B cell (primary cell): ENCODE measurements around the gene AFG3L2. TPM values are rescaled to one million over a fixed set of nuclear protein-coding genes. Genes with fewer than 3 reads are reported as not detected.

Source experiments
- ATAC-seq: fragments of 200-7000 bp; cut with Tn5 transposase; one replicate; pipeline ENCODE4 v1.10.0; 2021; ENCODE audit warnings: low read depth, mild to moderate bottlenecking, moderate number of reproducible peaks, moderate library complexity
- CTCF ChIA-PET: fragments of 350-600 bp; sonication (Branson Sonifier 250); formaldehyde crosslinking; loops from one replicate; lab custom pipeline; 2021; ENCODE audit warnings: antibody characterized with exemption, inconsistent platforms; lab: Charles Lee
- POLR2A ChIA-PET: fragments of 350-600 bp; sonication (Branson Sonifier 250); formaldehyde crosslinking; loops from one replicate; lab custom pipeline; 2021; ENCODE audit warnings: antibody characterized with exemption; lab: Charles Lee
- DNase-seq: peaks from one replicate; pipeline ENCODE4 v3.0.0; 2013
- H2AFZ ChIP-seq: 2 replicates; pipeline ENCODE4 v1.6.1; 2012; ENCODE audit warnings: mild to moderate bottlenecking, low read depth, low read length; ENCODE audit not compliant: insufficient read depth, poor library complexity, severe bottlenecking
- H3K27ac ChIP-seq, 2 donors: 1 replicate in 1 of 2; 2 replicates in 1 of 2; pipeline ENCODE4 v1.5.1; 2012 to 2013; ENCODE audit warnings: low read length in 2 of 2, mild to moderate bottlenecking in 2 of 2, moderate library complexity in 1 of 2
- H3K27me3 ChIP-seq, 4 experiments: fragments of 200-600 bp in 1 of 4; sonication (generic) in 1 of 4; replicated peaks in 1 of 4; 1 replicate in 2 of 4; 2 replicates in 2 of 4; pipeline versions ENCODE4 v1.6.1 to v1.7.0; 2013 to 2016; ENCODE audit warnings: low read length in 3 of 4, mild to moderate bottlenecking in 2 of 4, mixed read lengths in 1 of 4, moderate library complexity in 1 of 4; ENCODE audit not compliant: insufficient read depth in 4 of 4, control insufficient read depth in 3 of 4; ENCODE audit errors: control extremely low read depth in 1 of 4
- H3K36me3 ChIP-seq, 2 experiments: replicated peaks in 1 of 2; 1 replicate in 1 of 2; 2 replicates in 1 of 2; pipeline versions ENCODE4 v1.6.1 to v1.7.1; 2013; ENCODE audit warnings: low read length in 1 of 2; ENCODE audit not compliant: insufficient read depth in 2 of 2, control insufficient read depth in 1 of 2; ENCODE audit errors: control extremely low read depth in 1 of 2, extremely low read depth in 1 of 2
- H3K4me1 ChIP-seq, 2 donors: fragments of 200-600 bp in 1 of 2; sonication (generic) in 1 of 2; 1 replicate in 1 of 2; 2 replicates in 1 of 2; pipeline versions ENCODE4 v1.5.1 to v1.6.1; 2013 to 2017; ENCODE audit warnings: low read length in 2 of 2; ENCODE audit not compliant: control insufficient read depth in 2 of 2, insufficient read depth in 2 of 2
- H3K4me2 ChIP-seq: replicated peaks from 2 replicates; pipeline ENCODE3; 2012; ENCODE audit warnings: mild to moderate bottlenecking, low read depth, low read length; ENCODE audit not compliant: poor library complexity, severe bottlenecking
- H3K4me3 ChIP-seq, 5 experiments: fragments of 200-600 bp in 1 of 5; sonication (generic) in 1 of 5; 1 replicate in 3 of 5; 2 replicates in 2 of 5; pipeline versions ENCODE4 v1.5.1 to v1.7.0; 2011 to 2016; ENCODE audit warnings: low read length in 4 of 5, mild to moderate bottlenecking in 4 of 5, low read depth in 2 of 5, control low read depth in 1 of 5, moderate library complexity in 1 of 5; ENCODE audit not compliant: insufficient read depth in 1 of 5; ENCODE audit errors: control extremely low read depth in 1 of 5, extremely low read depth in 1 of 5
- H3K79me2 ChIP-seq: fragments of 200-600 bp; sonication (generic); one replicate; pipeline ENCODE4 v1.6.0; 2016; ENCODE audit warnings: low read length; ENCODE audit not compliant: control insufficient read depth, insufficient read depth
- H3K9ac ChIP-seq: fragments of 200-600 bp; sonication (generic); 2 replicates; pipeline ENCODE4 v1.6.1; 2017; ENCODE audit warnings: mild to moderate bottlenecking, low read length, moderate library complexity
- H3K9me3 ChIP-seq, 3 donors: one replicate each; pipeline versions ENCODE4 v1.6.1 to v1.7.1; 2013; ENCODE audit warnings: low read length in 2 of 3; ENCODE audit not compliant: control insufficient read depth in 2 of 3, insufficient read depth in 1 of 3; ENCODE audit errors: control extremely low read depth in 1 of 3
- H4K20me1 ChIP-seq: 2 replicates; pipeline ENCODE4 v1.6.0; 2012; ENCODE audit warnings: mild to moderate bottlenecking, low read length; ENCODE audit not compliant: insufficient read depth, control insufficient read depth, poor library complexity, severe bottlenecking
- H3K27ac Mint-ChIP-seq: one replicate; pipeline ENCODE4 v1.8.0; 2021; ENCODE audit warnings: mixed read lengths
- H3K27me3 Mint-ChIP-seq: one replicate; pipeline ENCODE4 v1.8.0; 2021; ENCODE audit warnings: mixed read lengths
- H3K4me1 Mint-ChIP-seq: one replicate; pipeline ENCODE4 v1.8.0; 2021; ENCODE audit warnings: mixed read lengths
- H3K4me3 Mint-ChIP-seq: one replicate; pipeline ENCODE4 v1.8.0; 2021; ENCODE audit warnings: mixed read lengths
- H3K9me3 Mint-ChIP-seq: one replicate; pipeline ENCODE4 v1.8.0; 2022; ENCODE audit warnings: mixed read lengths; ENCODE audit not compliant: insufficient read depth
- CTCF ChIP-seq: fragments of 200-600 bp; IDR thresholded peaks from one replicate; pipeline ENCODE4 v1.8.0; 2022; ENCODE audit warnings: antibody characterized with exemption, mild to moderate bottlenecking
- EZH2 ChIP-seq: IDR thresholded peaks from 2 replicates; pipeline ENCODE4 v1.6.1; 2012; ENCODE audit warnings: borderline replicate concordance, low read depth, mild to moderate bottlenecking, moderate library complexity, low read length; ENCODE audit not compliant: insufficient read depth, poor library complexity, severe bottlenecking
- WGBS: methylation state at CpG from one replicate; pipeline ENCODE4 v1.1.5; 2013; ENCODE audit warnings: missing lambda C conversion rate; ENCODE audit not compliant: insufficient coverage; 5-methylcytosine and 5-hydroxymethylcytosine counted together
- intact Hi-C: fragments of 100-400 bp; cut with micrococcal nuclease; formaldehyde crosslinking; loops from one replicate; pipeline ENCODE4 v1.10.0; 2022
- polyA plus RNA-seq: library from polyadenylated mRNA; depleted of rRNA; stranded (reverse); fragments of >200 nt; gene quantifications from 2 replicates; pipeline ENCODE4 v1.2.3, GENCODE V29; 2012
- total RNA-seq, 2 donors: library from RNA; stranded (reverse); fragments of 120-200 nt in 1 of 2; gene quantifications; 1 replicate in 1 of 2; 2 replicates in 1 of 2; pipeline versions ENCODE4 v1.2.3 to v1.2.4, GENCODE V29; 2013 to 2022

Gene AFG3L2
- total and polyA plus RNA-seq, 2 donors (not counting 1 experiment from before 2014, with no cell fraction given) = 11.9 to 40.7 TPM

- 23% methylated on average over 38 of the region's 42 CpGs for WGBS
- Histone ChIP-seq H3K79me2 (peaks cover 55% of the 10 kb centered on the region), H2AFZ (peak overlapping the region; percentile 81), H3K36me3 (peaks cover 0 to 3% of the 10 kb centered on the region in 2 experiments), H4K20me1 (peaks cover 41% of the 10 kb centered on the region), H3K9ac (peak overlapping the region; percentile 79), H3K4me1 (peaks cover 10 to 22% of the 10 kb centered on the region in 2 donors), H3K27me3 (no peaks in the 10 kb centered on the region), H3K9me3 (no peaks in the 10 kb centered on the region), H3K4me3 (peak overlapping the region; percentile 35 to 82 (median 68)), H3K4me2 (peak overlapping the region; percentile 84), H3K27ac (peak overlapping the region; percentile 62 to 96)
- no peak for TF ChIP-seq EZH2
- TF ChIP-seq CTCF = no peak
- H3K27me3 Mint-ChIP-seq = no peaks in the 10 kb centered on the region
- no peaks in the 10 kb centered on the region for H3K9me3 Mint-ChIP-seq
- DNase-seq (no peak), ATAC-seq (no peak)
- H3K4me1 Mint-ChIP-seq = peaks cover 35% of the 10 kb centered on the region
- H3K27ac Mint-ChIP-seq = peak overlapping the region; percentile 88
- CTCF ChIA-PET = interaction anchor here (0.8 to 1.8 kb wide), 4 partner anchors 15 to 327 kb away, joined by 5 to 6 read pairs (median 6); partner anchors contain the start of genes CEP76, PRELID3A and PSMG2
- POLR2A ChIA-PET = interaction anchor here (0.5 to 1.6 kb wide), 4 partner anchors 66 to 572 kb away, joined by 3 to 15 read pairs (median 8); partner anchors contain the start of genes CEP76, PSMG2, PTPN2 and SEH1L
- intact Hi-C loops = loop anchor here (2.0 to 5.0 kb wide), 2 partner anchors 46 to 67 kb away; partner anchors contain the start of gene TUBB6
- peak overlapping the region; percentile 92 for H3K4me3 Mint-ChIP-seq
Measured at GRCh38 chr18:12376034-12376753, 833 bp downstream of the AFG3L2 start.

GRCh38 chr18:12374401-12374800 is 2.6 kb downstream of the AFG3L2 start:
- H3K27ac ChIP-seq = no peak overlapping the region
- DNase-seq (no peak), ATAC-seq (no peak)
- H3K4me2 ChIP-seq = no peak overlapping the region
- H3K9me3 ChIP-seq = no peaks in the 10 kb centered on the region
- no peak for TF ChIP-seq CTCF
- no peak for TF ChIP-seq EZH2
- WGBS = 98% methylated on average over 6 of the region's 6 CpGs
- no peak overlapping the region for H3K27ac Mint-ChIP-seq
- H3K4me3 Mint-ChIP-seq = peak overlapping the region; percentile 56
- H3K36me3 ChIP-seq = peaks cover 0 to 3% of the 10 kb centered on the region in 2 experiments
- no peak overlapping the region for H3K9ac ChIP-seq
- H3K9me3 Mint-ChIP-seq = no peaks in the 10 kb centered on the region
- H2AFZ ChIP-seq = no peak overlapping the region
- H3K4me3 ChIP-seq = no peak overlapping the region
- no peaks in the 10 kb centered on the region for H3K27me3 ChIP-seq
- H4K20me1 ChIP-seq = peaks cover 45% of the 10 kb centered on the region
- peaks cover 10 to 22% of the 10 kb centered on the region in 2 donors for H3K4me1 ChIP-seq
- intact Hi-C loops = no loop called here
- ChIA-PET POLR2A (interaction anchor here (0.6 kb wide), 1 partner anchor 467 kb away, joined by 4 read pairs; no protein-coding TSS in a partner anchor), CTCF (interaction anchor here (1.1 kb wide), 1 partner anchor 357 kb away, joined by 3 read pairs; no protein-coding TSS in a partner anchor)
- H3K79me2 ChIP-seq = peaks cover 71% of the 10 kb centered on the region
- peaks cover 35% of the 10 kb centered on the region for H3K4me1 Mint-ChIP-seq
- no peaks in the 10 kb centered on the region for H3K27me3 Mint-ChIP-seq
